Nephron (organoid): ENCODE data around the gene POLR1E.

Experiments
- H3K27ac Mint-ChIP-seq, 3 experiments: 2 replicates each; pipeline ENCODE4 v1.8.0; 2020; ENCODE audit warnings: mixed read lengths in 3 of 3, mild to moderate bottlenecking in 2 of 3, moderate library complexity in 1 of 3
- H3K27me3 Mint-ChIP-seq: 2 replicates; pipeline ENCODE4 v1.8.0; 2021; ENCODE audit warnings: low read depth, mild to moderate bottlenecking, moderate library complexity, mixed read lengths
- H3K36me3 Mint-ChIP-seq: 2 replicates; pipeline ENCODE4 v1.8.0; 2020; ENCODE audit warnings: low read depth, mixed read lengths
- H3K4me1 Mint-ChIP-seq: 2 replicates; pipeline ENCODE4 v1.8.0; 2020; ENCODE audit warnings: mixed read lengths
- H3K4me3 Mint-ChIP-seq, 3 experiments: 2 replicates each; pipeline ENCODE4 v1.8.0; 2020; ENCODE audit warnings: mild to moderate bottlenecking in 3 of 3, mixed read lengths in 3 of 3, moderate library complexity in 2 of 3
- H3K9me3 Mint-ChIP-seq: 2 replicates; pipeline ENCODE4 v1.8.0; 2020; ENCODE audit warnings: mixed read lengths
- TF ChIP-seq, protein P1 (sequence below), 3 experiments: fragments of 200-600 bp; sonication (generic); IDR thresholded peaks; one replicate each; pipeline ENCODE4 v1.5.0; 2021; ENCODE audit warnings: antibody characterized with exemption in 3 of 3; ENCODE audit not compliant: unreplicated experiment in 3 of 3

POLR1E gene

DNA sequence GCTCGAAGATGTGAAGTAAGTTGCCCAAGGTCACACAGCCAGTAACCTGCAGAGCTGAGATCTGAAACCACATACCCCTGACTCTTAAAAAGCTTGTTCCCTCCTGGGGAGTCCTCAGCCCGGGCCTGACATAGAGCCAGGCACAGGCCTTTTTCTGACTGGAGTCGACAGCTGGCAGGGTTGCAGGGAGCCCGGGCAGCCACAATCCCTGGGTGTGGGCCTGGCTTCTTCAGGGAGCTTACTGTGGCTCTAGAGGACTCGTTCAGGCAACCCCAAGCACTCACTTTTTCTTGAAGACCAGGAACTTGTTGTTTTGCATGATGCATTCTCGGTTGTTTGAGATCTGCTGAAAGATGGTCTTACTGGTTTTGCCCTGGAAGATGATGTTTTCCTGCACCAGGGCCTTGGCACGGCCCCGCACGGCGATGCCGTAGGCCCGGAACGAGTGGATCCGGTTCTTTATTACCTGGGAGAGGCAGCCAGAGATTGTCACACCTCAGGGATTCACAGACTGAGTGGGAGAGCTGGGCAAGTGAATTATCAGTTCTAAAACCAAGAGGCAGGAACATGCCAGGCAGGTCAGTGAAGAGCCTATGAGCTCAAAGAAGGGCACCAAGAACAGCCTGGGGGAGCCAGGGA is 30.0 kb downstream of the POLR1E start:
- Mint-ChIP-seq H3K27ac (no peak overlapping the region), H3K4me3 (no peak overlapping the region), H3K4me1 (peaks cover 3% of the 10 kb centered on the region), H3K36me3 (peaks cover 49% of the 10 kb centered on the region), H3K27me3 (no peaks in the 10 kb centered on the region), H3K9me3 (no peaks in the 10 kb centered on the region)
- TF ChIP-seq, protein P1, sequence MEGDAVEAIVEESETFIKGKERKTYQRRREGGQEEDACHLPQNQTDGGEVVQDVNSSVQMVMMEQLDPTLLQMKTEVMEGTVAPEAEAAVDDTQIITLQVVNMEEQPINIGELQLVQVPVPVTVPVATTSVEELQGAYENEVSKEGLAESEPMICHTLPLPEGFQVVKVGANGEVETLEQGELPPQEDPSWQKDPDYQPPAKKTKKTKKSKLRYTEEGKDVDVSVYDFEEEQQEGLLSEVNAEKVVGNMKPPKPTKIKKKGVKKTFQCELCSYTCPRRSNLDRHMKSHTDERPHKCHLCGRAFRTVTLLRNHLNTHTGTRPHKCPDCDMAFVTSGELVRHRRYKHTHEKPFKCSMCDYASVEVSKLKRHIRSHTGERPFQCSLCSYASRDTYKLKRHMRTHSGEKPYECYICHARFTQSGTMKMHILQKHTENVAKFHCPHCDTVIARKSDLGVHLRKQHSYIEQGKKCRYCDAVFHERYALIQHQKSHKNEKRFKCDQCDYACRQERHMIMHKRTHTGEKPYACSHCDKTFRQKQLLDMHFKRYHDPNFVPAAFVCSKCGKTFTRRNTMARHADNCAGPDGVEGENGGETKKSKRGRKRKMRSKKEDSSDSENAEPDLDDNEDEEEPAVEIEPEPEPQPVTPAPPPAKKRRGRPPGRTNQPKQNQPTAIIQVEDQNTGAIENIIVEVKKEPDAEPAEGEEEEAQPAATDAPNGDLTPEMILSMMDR (IDR thresholded peaks at IDR 0.05; ENCODE audit: unreplicated experiment in 3 of 3) = no peak

GRCh38 chr9:37517923-37518322 is 32.2 kb downstream of the POLR1E start:
- H3K27me3 Mint-ChIP-seq = no peaks in the 10 kb centered on the region
- H3K9me3 Mint-ChIP-seq = no peaks in the 10 kb centered on the region
- TF ChIP-seq, protein P1 (IDR thresholded peaks at IDR 0.05; ENCODE audit: unreplicated experiment in 3 of 3) = no peak
- H3K4me1 Mint-ChIP-seq = peaks cover 4% of the 10 kb centered on the region
- peaks cover 62% of the 10 kb centered on the region for H3K36me3 Mint-ChIP-seq
- no peak overlapping the region for H3K4me3 Mint-ChIP-seq
- H3K27ac Mint-ChIP-seq = no peak overlapping the region

DNA sequence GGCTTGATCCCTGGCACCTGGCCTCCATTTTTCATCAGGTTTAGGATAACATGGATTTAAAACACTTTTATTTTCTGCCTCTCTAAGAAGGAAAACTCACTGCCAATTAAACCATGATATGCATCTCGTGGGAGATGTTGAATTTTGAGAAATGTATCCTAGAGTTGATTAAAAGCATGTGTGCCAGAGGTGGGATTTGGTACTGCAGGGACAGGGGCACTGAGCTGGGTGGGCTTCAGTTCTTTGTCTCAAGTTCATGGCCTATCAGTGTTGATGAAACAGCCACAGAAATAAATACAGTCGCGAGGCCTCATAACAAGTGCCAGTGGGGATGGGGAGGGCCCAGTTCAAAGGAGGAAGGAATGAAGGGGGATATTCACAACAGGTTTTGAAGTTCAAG is 34.9 kb downstream of the POLR1E start:
- Mint-ChIP-seq H3K4me3 (no peak overlapping the region), H3K27ac (peak overlapping the region; percentile 17 to 53 (median 48)), H3K36me3 (peaks cover 68% of the 10 kb centered on the region), H3K27me3 (no peaks in the 10 kb centered on the region), H3K9me3 (no peaks in the 10 kb centered on the region), H3K4me1 (peaks cover 4% of the 10 kb centered on the region)
- TF ChIP-seq, protein P1 (IDR thresholded peaks at IDR 0.05; ENCODE audit: unreplicated experiment in 3 of 3) = no peak

GRCh38 chr9:37521111-37521510 is 35.4 kb downstream of the POLR1E start:
- no peak overlapping the region for H3K4me3 Mint-ChIP-seq
- TF ChIP-seq, protein P1 (IDR thresholded peaks at IDR 0.05; ENCODE audit: unreplicated experiment in 3 of 3) = no peak

GRCh38 chr9:37522971-37523370 is 37.2 kb downstream of the POLR1E start:
- peaks cover 4% of the 10 kb centered on the region for H3K4me1 Mint-ChIP-seq
- no peak overlapping the region for H3K27ac Mint-ChIP-seq
- TF ChIP-seq, protein P1 (IDR thresholded peaks at IDR 0.05; ENCODE audit: unreplicated experiment in 3 of 3) = no peak
- H3K4me3 Mint-ChIP-seq = no peak overlapping the region
- H3K9me3 Mint-ChIP-seq = no peaks in the 10 kb centered on the region
- H3K27me3 Mint-ChIP-seq = no peaks in the 10 kb centered on the region
- peaks cover 73% of the 10 kb centered on the region for H3K36me3 Mint-ChIP-seq

More at GRCh38 chr9:37521111-37521510, 35.4 kb downstream of the POLR1E start:
- Mint-ChIP-seq H3K27ac (peak overlapping the region; percentile 17 to 53 (median 48)), H3K27me3 (no peaks in the 10 kb centered on the region), H3K36me3 (peaks cover 68% of the 10 kb centered on the region), H3K9me3 (no peaks in the 10 kb centered on the region), H3K4me1 (peaks cover 4% of the 10 kb centered on the region)

DNA sequence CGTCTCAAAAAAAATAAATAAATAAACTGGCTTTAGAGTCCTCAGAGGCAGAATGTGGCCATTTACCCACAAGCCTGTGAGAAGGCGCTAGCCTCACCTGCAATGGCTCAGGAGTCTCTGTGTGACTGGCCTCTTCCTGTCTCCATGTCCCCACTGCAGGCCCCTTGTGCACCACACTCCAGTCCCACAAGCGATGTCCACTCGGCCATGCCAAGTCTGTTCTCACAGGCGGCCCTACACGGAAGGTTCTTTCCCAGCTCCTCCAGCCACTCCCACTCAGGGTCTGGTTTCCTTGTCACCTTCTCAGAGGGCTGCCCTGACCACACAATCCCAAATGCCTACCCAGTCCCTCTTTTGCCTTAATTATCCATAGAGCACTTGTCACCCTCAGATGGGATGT is 38.2 kb downstream of the POLR1E start:
- no peak overlapping the region for H3K27ac Mint-ChIP-seq
- no peak overlapping the region for H3K4me3 Mint-ChIP-seq
- no peaks in the 10 kb centered on the region for H3K9me3 Mint-ChIP-seq
- TF ChIP-seq, protein P1 (IDR thresholded peaks at IDR 0.05; ENCODE audit: unreplicated experiment in 3 of 3) = no peak
- no peaks in the 10 kb centered on the region for H3K27me3 Mint-ChIP-seq
- H3K4me1 Mint-ChIP-seq = peaks cover 6% of the 10 kb centered on the region
- peaks cover 76% of the 10 kb centered on the region for H3K36me3 Mint-ChIP-seq
